Neural cell (in vitro differentiated cells): ENCODE measurements around the gene FLAD1. TPM values are rescaled to one million over a fixed set of nuclear protein-coding genes. Genes with fewer than 3 reads are reported as not detected.

Source experiments
- H2AFZ ChIP-seq: fragments of 200-600, 300-800 bp; sonication (generic), shearing (Covaris generic); 2 replicates; pipeline ENCODE4 v1.6.0; 2014; ENCODE audit warnings: low read depth, mild to moderate bottlenecking, antibody characterized with exemption, low read length, moderate library complexity
- H3F3A ChIP-seq: fragments of 200-600 bp; shearing (Covaris generic); 2 replicates; pipeline ENCODE4 v1.6.1; 2016; ENCODE audit warnings: mild to moderate bottlenecking, moderate library complexity, mixed read lengths, antibody characterized with exemption, low read length; ENCODE audit not compliant: insufficient read depth, poor library complexity, severe bottlenecking
- H3K27ac ChIP-seq: fragments of 200-600, 300-800 bp; sonication (generic), shearing (Covaris generic); 2 replicates; pipeline ENCODE4 v1.5.1; 2014; ENCODE audit warnings: mild to moderate bottlenecking, low read length, moderate library complexity
- H3K27me3 ChIP-seq: fragments of 300-800, 200-600 bp; sonication (generic), shearing (Covaris generic); 2 replicates; pipeline ENCODE4 v1.6.0; 2014; ENCODE audit warnings: mild to moderate bottlenecking, low read depth, low read length, moderate library complexity; ENCODE audit not compliant: insufficient read depth
- H3K36me3 ChIP-seq: fragments of 300-800, 200-600 bp; sonication (generic), shearing (Covaris generic); 2 replicates; pipeline ENCODE4 v1.5.1; 2014; ENCODE audit warnings: mild to moderate bottlenecking, antibody characterized with exemption, low read length, moderate library complexity; ENCODE audit not compliant: insufficient read depth
- H3K4me2 ChIP-seq: fragments of 300-800, 200-600 bp; sonication (generic), shearing (Covaris generic); 2 replicates; pipeline ENCODE4 v1.6.0; 2014; ENCODE audit warnings: mild to moderate bottlenecking, low read length
- H3K4me3 ChIP-seq: fragments of 300-800, 200-600 bp; sonication (generic), shearing (Covaris generic); 2 replicates; pipeline ENCODE4 v1.5.1; 2014; ENCODE audit warnings: mild to moderate bottlenecking, low read length, moderate library complexity
- H3K79me2 ChIP-seq: fragments of 200-600 bp; shearing (Covaris generic); replicated peaks from 2 replicates; pipeline ENCODE4 v1.6.0; 2014; ENCODE audit warnings: mild to moderate bottlenecking, low read length, moderate library complexity; ENCODE audit not compliant: insufficient read depth
- H3K9ac ChIP-seq: fragments of 300-800, 200-600 bp; sonication (generic), shearing (Covaris generic); 2 replicates; pipeline ENCODE4 v1.6.1; 2016; ENCODE audit warnings: mild to moderate bottlenecking, low read length, mixed read lengths
- H3K9me2 ChIP-seq: fragments of 200-600 bp; shearing (Covaris generic); 2 replicates; pipeline ENCODE4 v1.6.1; 2016; ENCODE audit warnings: mild to moderate bottlenecking, low read length, mixed read lengths; ENCODE audit not compliant: insufficient read depth
- H3K9me3 ChIP-seq: fragments of 200-600, 300-800 bp; sonication (generic), shearing (Covaris generic); 2 replicates; pipeline ENCODE4 v1.6.1; 2016; ENCODE audit warnings: mild to moderate bottlenecking, mixed run types, low read length, moderate library complexity, mixed read lengths
- H4K20me1 ChIP-seq: fragments of 200-600 bp; shearing (Covaris generic); 2 replicates; pipeline ENCODE4 v1.6.1; 2016; ENCODE audit warnings: mild to moderate bottlenecking, mixed run types; ENCODE audit not compliant: insufficient read depth
- CTCF ChIP-seq: fragments of 450-650 bp; IDR thresholded peaks from 2 replicates; pipeline ENCODE4 v1.5.1; 2014; ENCODE audit warnings: antibody characterized with exemption, mild to moderate bottlenecking, moderate library complexity; ENCODE audit not compliant: poor library complexity, severe bottlenecking
- EP300 ChIP-seq: fragments of 450-650 bp; conservative IDR thresholded peaks from 2 replicates; pipeline ENCODE4 v1.6.1; 2014; ENCODE audit warnings: antibody characterized with exemption, mild to moderate bottlenecking, moderate library complexity; ENCODE audit not compliant: poor library complexity, severe bottlenecking
- EZH2 ChIP-seq: fragments of 200-600, 300-800 bp; shearing (Covaris generic), sonication (generic); IDR thresholded peaks from 2 replicates; pipeline ENCODE4 v1.6.1; 2014; ENCODE audit warnings: antibody characterized with exemption, low read length, borderline replicate concordance, mild to moderate bottlenecking; ENCODE audit not compliant: insufficient read depth, poor library complexity, severe bottlenecking
- MXI1 ChIP-seq: fragments of 450-650 bp; conservative IDR thresholded peaks from 2 replicates; pipeline ENCODE4 v1.6.1; 2014; ENCODE audit warnings: antibody characterized with exemption, mild to moderate bottlenecking; ENCODE audit not compliant: poor library complexity, severe bottlenecking
- POLR2AphosphoS5 ChIP-seq: IDR thresholded peaks from 2 replicates; pipeline ENCODE4 v1.6.1; 2012
- RAD21 ChIP-seq: fragments of 450-650 bp; conservative IDR thresholded peaks from 2 replicates; pipeline ENCODE4 v1.6.1; 2014; ENCODE audit warnings: antibody characterized with exemption, mild to moderate bottlenecking, moderate library complexity
- REST ChIP-seq: IDR thresholded peaks from 2 replicates; pipeline ENCODE4 v1.6.1; 2012; ENCODE audit warnings: borderline replicate concordance
- SMC3 ChIP-seq: fragments of 450-650 bp; conservative IDR thresholded peaks from 2 replicates; pipeline ENCODE4 v1.6.1; 2014; ENCODE audit warnings: antibody characterized with exemption, mild to moderate bottlenecking, moderate library complexity; ENCODE audit not compliant: poor library complexity
- TAF1 ChIP-seq: IDR thresholded peaks from 2 replicates; pipeline ENCODE4 v1.6.1; 2012; ENCODE audit warnings: low read depth
- polyA plus RNA-seq: library from polyadenylated mRNA; depleted of rRNA; stranded (reverse); fragments of >200 nt; gene quantifications from 2 replicates; pipeline ENCODE4 v1.2.3, GENCODE V29; 2014

FLAD1 gene
- polyA plus RNA-seq, 1 donor from 2014 or later: 68.6 TPM

- H3F3A ChIP-seq: no peaks in the 10 kb centered on the region
- no peaks in the 10 kb centered on the region for H3K9me3 ChIP-seq
- H3K36me3 ChIP-seq: no peaks in the 10 kb centered on the region
- H3K9ac ChIP-seq: no peak overlapping the region
- H3K9me2 ChIP-seq: no peaks in the 10 kb centered on the region
- no peaks in the 10 kb centered on the region for H3K27me3 ChIP-seq
- H3K4me2 ChIP-seq: no peak overlapping the region
- H3K27ac ChIP-seq: no peak overlapping the region
- no peak overlapping the region for H3K4me3 ChIP-seq
- no peaks in the 10 kb centered on the region for H3K79me2 ChIP-seq
- TF ChIP-seq CTCF (no peak), SMC3 (no peak), EP300 (no peak), EZH2 (no peak), TAF1 (no peak), MXI1 (no peak), POLR2AphosphoS5 (no peak), REST (no peak), RAD21 (no peak)
- no peaks in the 10 kb centered on the region for H4K20me1 ChIP-seq
- H2AFZ ChIP-seq: no peak overlapping the region
Measured at GRCh38 chr1:155015527-155016230, 32.5 kb downstream of the FLAD1 start.

GRCh38 chr1:155016231-155016831 is 33.2 kb downstream of the FLAD1 start:
- Histone ChIP-seq H3K9ac (no peak overlapping the region), H3K4me2 (no peak overlapping the region)

More at GRCh38 chr1:155016231-155016831, 33.2 kb downstream of the FLAD1 start:
- no peaks in the 10 kb centered on the region for H3K27me3 ChIP-seq
- H4K20me1 ChIP-seq: no peaks in the 10 kb centered on the region
- H3F3A ChIP-seq: no peaks in the 10 kb centered on the region
- no peak overlapping the region for H3K27ac ChIP-seq
- H3K9me3 ChIP-seq: no peaks in the 10 kb centered on the region
- no peak overlapping the region for H3K4me3 ChIP-seq
- no peak overlapping the region for H2AFZ ChIP-seq
- no peaks in the 10 kb centered on the region for H3K36me3 ChIP-seq
- H3K9me2 ChIP-seq: no peaks in the 10 kb centered on the region
- H3K79me2 ChIP-seq: no peaks in the 10 kb centered on the region
- TF ChIP-seq CTCF (no peak), RAD21 (no peak), EZH2 (no peak), EP300 (no peak), TAF1 (no peak), POLR2AphosphoS5 (no peak)
